DMS 273 treated with DMSO at 0.1 percent for 48 hours (cell line): ENCODE data around the gene B3GAT3.
A peak's percentile ranks its signal among the peaks of the same experiment; 100 is the strongest.
"Not testable (repeated sequence)": the region's sequence is repeated elsewhere in the genome, so short reads cannot be mapped to it uniquely, and the experiment has no call there.

Experiments
- DNase-seq: peaks from one replicate; lab custom pipeline; 2025; lab: John Stamatoyannopoulos, UW

Gene B3GAT3

DNA sequence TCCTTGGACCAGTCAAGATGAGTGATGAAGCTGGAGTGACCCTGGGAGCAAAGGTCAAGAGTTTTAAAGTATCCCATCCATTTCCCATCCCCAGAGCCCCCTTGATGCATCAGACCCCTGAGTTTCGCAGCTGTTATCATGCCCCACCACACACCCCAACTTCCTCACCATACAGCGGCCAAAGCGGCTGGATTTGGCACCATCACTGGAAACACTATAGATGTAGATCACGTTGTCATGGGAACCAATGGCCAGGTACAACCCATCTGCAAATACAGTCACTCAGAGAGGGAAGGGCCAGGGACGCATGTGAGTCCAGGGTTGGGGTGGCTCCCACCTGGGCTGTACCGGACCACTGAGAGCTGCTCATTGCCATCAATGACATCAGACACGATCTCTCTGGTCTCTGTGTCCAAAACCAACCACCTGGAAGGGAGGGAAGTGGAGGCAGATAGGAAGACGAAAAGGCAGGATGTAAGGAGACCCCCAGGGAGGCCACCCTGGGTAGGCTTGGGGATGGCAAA is 17.9 kb downstream of the B3GAT3 start:
- no peak for DNase-seq

DNA sequence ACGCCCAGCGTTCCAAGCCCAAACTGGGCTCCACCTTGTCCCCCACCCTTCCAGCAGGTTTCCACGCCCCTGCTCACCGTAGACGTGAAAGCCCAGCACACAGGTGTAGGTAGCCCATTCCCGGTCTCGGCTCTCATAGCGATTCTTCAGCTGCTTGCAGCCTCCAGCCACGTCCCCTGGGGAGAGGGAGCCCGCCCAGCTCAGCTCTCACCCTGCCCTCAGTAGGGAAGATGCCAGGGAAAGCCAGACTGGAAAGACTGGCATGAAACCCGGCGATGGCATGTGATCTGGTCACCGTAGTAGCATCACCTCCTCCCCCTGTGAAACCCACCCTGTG is 18.7 kb downstream of the B3GAT3 start:
- DNase-seq, result no peak

- no peak for DNase-seq
Measured at GRCh38 chr11:62602141-62603071, 19.4 kb downstream of the B3GAT3 start.

- DNase-seq, result peak; percentile 84
Measured at GRCh38 chr11:62601372-62602140, 20.2 kb downstream of the B3GAT3 start, which contains the start of gene MTA2. MTA2 (minus strand) TSS chr11:62601865; CDS start chr11:62601450, 415 bp downstream.

GRCh38 chr11:62601122-62601371 is 20.7 kb downstream of the B3GAT3 start:
- no peak for DNase-seq

GRCh38 chr11:62600367-62601121 is 21.2 kb downstream of the B3GAT3 start:
- no peak for DNase-seq

DNA sequence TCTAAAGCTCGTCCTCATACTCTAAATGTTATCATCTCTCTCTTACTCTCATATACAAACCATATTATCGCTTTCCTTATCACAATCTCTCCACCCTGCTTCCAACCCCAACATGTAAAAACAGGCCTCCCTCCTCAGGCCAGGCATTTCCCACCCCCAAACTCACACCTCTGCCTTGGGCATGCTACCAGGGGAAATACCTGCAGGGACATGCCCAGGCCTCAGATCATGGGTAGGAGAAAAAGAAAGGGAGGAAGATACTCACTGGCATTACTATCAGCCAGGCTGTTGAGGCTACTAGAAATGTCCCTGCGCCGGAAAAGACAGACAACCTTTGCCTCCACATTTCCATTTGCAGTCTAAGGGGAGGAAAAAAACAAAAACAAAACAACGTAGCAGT is 21.9 kb downstream of the B3GAT3 start:
- DNase-seq, result no peak

DNA sequence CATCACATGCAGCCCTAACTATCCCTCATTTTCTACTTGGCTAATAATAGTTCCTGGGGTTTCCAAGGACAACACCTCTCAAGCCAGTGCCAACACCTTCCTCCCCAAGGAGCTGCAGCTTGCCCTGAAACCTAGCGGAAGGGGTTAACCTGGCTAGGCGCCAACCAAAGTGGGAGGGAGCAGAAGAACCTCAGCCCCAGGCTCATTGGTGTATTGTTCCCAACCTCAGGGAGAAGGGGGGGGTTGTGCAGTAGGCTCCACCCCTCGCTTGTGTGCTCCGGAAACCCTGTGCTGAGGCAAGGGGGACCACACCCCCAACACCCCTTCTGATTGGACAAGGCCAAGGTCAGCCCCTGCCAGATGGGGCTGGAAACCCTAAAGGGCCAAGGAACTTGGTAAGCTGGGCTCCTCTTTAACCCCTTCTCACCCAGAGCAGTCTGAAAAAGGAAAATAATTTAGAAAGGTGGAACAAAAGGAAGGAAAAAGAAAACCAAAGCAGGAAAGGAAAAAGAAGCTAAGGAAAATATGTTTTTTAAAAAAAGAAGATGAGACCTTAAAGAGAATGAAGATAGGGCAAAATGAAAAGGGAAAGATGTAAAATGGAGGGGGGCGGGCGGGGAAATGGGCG is 22.6 kb downstream of the B3GAT3 start:
- DNase-seq, result peak; percentile 64

- DNase-seq, result no peak
Measured at GRCh38 chr11:62595124-62595523, 26.7 kb downstream of the B3GAT3 start.

- DNase-seq, result peak; percentile 55
Measured at GRCh38 chr11:62593434-62594044, 28.2 kb downstream of the B3GAT3 start.

GRCh38 chr11:62592989-62593421 is 28.8 kb downstream of the B3GAT3 start:
- DNase-seq, result no peak

DNA sequence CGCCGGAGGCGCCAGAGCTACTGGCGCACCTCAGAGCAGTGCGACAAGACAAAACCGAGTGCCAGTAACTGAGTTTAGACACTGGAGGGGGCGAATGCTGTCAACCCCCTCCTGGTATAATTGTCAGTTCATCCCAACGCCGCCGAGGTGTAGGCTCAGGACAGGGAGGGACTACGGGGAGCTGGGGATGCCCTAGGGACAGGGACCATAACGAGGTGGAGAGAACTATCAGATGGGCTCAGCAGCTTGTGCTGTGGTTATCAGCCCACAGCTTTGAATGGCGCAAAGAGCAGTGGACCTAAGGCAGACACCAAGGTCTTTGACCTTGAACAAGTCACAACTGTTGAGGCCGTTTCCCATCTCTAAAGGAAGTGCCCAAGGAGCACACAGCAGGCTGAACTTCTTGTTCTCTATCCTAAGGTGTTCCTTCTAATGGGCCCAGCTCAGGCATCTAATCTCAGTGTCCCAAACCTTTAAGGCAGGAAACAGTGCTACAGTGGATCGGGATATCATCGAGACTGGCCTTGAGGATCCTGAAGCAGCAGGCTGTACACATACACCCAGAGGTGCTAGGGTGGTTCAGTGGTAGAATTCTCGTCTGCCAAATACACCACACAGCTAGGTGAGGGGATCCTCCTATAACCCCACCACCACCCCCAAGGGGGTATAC is 29.5 kb downstream of the B3GAT3 start:
- DNase-seq, result no peak

DNA sequence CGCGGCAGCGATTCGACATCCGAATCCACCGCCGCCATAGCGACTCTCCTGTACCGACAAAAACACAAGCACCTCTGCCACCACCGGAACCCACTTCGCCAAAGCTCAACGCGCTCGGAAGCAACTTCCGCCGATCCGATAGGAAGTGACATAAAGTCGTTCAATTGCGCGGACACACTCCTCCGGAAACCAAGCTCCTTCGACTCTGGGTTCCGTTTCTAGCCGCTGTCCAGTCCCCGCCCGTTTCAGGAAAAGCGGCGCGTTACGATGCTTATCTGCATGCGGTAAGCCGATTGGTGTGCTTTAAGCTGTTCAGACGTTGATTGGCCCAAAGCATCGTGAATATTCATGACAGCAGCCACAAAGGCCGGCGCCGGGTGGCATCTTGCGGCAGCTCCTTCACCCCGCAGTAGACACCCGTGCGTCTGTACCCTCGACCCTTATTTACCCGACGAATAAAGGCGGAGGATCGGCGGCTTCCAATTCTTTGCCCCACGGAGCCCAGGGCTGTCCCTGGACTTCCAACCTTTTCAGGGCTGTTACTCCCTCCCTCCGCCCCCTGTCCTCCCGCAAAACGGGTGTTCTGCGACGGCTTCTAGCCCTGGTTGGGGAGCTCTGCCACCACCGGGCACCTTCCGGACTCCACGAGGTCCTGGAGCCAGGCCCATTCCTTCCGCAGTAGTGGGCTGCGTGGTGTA is 30.2 kb downstream of the B3GAT3 start, which contains the start of gene TUT1:
Gene TUT1, minus strand, starts transcription at position 76 of the 698 bp plus-strand sequence. Its CDS starts 38 bp downstream, at position 38.
- DNase-seq, result peak; percentile 98

- no peak for DNase-seq
Measured at GRCh38 chr11:62588966-62589637, 32.7 kb downstream of the B3GAT3 start.

DNA sequence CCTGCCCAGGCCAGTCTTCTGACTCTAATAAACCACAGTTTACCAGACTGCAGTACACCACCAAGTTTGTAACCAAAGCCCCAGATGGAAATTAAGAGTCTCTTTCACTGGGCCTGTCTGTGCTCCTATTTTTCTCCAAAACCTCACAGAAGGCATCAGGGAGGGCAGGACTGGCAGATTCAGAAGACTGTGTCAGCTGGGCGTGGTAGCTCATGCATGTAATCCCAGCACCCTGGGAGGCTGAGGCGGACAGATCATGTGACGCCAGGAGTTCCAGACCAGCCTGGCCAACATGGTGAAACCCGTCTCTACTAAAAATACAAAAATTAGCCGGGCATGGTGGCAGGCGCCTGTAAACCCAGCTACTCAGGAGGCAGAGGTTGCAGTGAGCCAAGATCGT is 36.4 kb downstream of the B3GAT3 start:
- not testable (repeated sequence) for DNase-seq

DNA sequence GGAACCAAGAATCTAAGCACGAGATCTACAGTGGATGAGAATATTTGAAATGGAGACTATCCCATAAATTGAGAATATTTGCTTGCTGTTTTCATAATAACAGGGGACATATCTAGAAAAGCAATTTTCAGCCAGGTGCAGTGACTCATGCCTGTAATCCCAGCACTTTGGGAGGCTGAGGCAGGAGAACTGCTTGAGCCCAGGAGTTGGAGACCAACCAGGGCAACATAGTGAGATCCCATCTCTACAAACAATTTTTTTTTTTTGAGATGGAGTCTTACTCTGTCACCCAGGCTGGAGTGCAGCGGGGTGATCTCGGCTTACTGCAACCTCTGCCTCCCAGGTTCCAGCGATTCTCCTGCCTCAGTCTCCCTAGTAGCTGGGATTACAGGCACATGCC is 40.1 kb downstream of the B3GAT3 start:
- DNase-seq, result not testable (repeated sequence)

- no peak for DNase-seq
Measured at GRCh38 chr11:62580959-62581715, 40.6 kb downstream of the B3GAT3 start.

DNA sequence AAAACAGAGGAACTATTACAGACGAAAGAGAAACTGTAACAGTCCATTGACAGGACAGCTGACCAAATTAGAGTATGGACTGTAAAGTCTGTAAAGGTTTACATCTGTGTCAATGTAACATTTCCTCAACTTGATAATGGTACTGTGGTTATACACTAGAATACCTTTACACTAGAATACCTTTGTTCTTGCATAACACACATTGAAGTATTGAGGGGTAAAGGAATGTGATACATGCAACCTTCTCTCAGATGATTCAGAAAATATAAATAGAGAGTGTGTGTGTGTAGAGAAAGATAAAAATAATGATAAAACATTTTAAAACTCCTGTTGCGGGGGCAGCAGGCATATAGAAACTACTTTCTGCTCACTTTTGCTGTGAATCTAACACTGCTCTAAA is 42.5 kb downstream of the B3GAT3 start:
- DNase-seq, result no peak

DNA sequence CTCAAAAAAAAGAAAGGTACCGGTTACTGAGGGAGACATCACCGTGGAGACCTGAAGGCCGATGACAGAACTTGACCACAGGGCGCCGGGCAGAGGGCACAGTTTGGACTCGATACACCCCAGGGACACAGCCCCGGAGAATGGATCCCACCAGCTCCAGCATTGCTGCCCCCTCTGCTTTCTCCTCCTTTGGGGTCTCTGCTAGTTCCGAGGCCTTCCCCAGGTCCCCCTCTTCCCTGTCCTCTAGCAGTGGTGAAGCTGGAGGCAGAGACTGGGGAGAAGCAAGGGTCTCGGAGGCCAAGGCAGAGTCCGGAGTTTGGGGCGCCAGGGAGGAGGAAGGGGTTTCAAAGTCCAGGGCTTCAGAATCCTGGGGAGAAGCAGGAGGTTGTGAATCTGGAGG is 43.2 kb downstream of the B3GAT3 start:
- DNase-seq, result no peak
